ENCODE data around the gene DRC3. TPM values are rescaled to one million over a fixed set of nuclear protein-coding genes. Genes with fewer than 3 reads are reported as not detected.

DRC3 gene, protein sequence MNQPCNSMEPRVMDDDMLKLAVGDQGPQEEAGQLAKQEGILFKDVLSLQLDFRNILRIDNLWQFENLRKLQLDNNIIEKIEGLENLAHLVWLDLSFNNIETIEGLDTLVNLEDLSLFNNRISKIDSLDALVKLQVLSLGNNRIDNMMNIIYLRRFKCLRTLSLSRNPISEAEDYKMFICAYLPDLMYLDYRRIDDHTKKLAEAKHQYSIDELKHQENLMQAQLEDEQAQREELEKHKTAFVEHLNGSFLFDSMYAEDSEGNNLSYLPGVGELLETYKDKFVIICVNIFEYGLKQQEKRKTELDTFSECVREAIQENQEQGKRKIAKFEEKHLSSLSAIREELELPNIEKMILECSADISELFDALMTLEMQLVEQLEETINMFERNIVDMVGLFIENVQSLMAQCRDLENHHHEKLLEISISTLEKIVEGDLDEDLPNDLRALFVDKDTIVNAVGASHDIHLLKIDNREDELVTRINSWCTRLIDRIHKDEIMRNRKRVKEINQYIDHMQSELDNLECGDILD
- 0.33 and 1.9 TPM in 2 replicates for total RNA-seq

DNA sequence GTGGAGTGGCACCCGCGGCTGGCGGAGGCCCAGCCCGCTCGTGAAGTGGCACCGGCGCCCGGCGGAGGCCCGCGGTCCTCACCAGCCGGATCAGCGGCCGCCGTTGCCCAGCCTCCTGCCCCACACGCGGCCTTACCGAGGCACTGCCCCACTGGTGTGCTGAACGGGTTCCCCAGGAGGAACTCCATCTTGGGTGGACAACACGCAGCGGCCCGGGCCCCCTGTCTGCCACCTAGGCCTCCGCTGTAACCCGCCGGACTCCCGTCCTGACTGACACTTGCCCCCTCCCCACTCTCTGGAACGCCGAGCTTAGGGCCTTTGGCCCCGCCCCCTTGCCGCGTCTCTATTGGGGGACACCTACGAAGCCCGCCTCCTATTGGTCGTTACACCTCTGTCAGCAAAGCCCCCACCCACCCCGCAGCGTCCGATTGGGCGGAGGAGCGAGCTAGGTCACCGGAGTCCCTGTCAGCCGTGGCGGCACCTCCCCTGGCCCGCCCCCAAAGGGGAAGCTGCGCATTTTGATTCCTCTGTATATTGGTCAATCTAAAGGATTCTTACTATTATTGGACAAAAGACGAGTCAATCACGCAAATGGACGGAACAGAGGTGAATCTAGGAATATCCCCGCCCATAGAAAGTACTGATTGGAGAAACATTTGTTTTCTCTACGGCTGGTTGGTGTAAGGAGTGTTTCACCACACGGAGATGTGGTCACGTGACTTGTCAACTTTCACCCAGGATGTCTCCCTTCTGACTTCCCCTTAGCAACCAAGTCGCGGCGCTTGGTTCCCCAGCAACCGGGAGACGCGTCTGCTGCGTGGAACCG is at the start of gene DRC3, which contains the start of gene TOM1L2:
Gene DRC3 (plus strand): TSS at position 737 of the 826 bp plus-strand sequence. CDS start 4,737 bp downstream, outside the sequence.
Gene TOM1L2 (minus strand): TSS at position 275 of the 826 bp plus-strand sequence. CDS start 87 bp downstream, at position 188.

DNA sequence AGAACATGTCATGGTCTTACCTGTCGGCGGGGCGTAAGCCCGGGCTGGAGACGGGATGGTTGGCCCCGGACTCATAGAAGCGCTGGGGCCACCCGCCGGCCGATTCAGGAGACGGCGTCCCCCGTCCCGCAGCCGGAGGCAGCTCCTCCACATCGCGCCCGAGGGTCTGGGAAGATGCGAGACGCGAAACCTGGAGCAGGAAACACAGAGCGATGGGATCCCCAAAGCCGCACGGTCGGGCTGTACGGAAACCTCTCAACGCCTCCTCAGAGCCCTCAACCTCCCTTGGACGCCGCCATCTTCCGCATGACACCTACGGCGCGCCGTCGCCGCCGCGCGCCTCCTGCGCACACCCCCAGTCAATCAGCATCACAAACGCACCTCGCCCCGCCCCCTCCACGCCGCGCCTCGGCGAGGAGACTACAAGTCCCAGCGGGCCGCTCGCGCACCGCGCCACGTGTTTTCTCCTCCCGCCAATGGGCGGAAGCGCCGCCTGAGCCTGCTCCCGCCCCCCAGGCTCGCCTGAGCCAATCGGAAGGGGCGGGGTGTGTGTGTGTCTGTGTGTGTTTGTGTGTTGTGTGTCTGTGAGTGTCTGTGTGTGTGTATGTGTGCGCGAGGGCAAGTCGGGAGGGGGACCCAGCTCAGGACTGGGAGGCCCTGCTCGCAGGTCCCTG is 66.3 kb downstream of the DRC3 start, which contains the start of the genes ATPAF2 and GID4:
Gene ATPAF2 (minus strand): TSS at position 308 of the 674 bp plus-strand sequence. CDS start 155 bp downstream, at position 153.
Gene GID4 (plus strand): TSS at position 548 of the 674 bp plus-strand sequence. CDS start 57 bp downstream, at position 605.

Other genes with a start within 250 kb of the DRC3 start
- gene SREBF1, start 135.9 kb upstream of the DRC3 start, total RNA-seq: 100 and 135 TPM in 2 replicates
- 23.8 and 41.8 TPM in 2 replicates for gene TOM1L2, start 462 bp upstream of the DRC3 start, total RNA-seq
- gene ATPAF2, start 66.3 kb downstream of the DRC3 start, total RNA-seq: 12.5 and 22.3 TPM in 2 replicates
- 4.6 and 6.6 TPM in 2 replicates for gene GID4, start 66.5 kb downstream of the DRC3 start, total RNA-seq
- 40.4 and 46.4 TPM in 2 replicates for gene DRG2, start 115.1 kb downstream of the DRC3 start, total RNA-seq
- gene MYO15A, start 135.9 kb downstream of the DRC3 start, total RNA-seq: 0.16 and 0.63 TPM in 2 replicates
- 68.2 and 79.8 TPM in 2 replicates for gene ALKBH5, start 211.0 kb downstream of the DRC3 start, total RNA-seq

Data from mesangial cell (primary cell).